ENCODE results near the gene RNF208. TPM values are rescaled to one million over a fixed set of nuclear protein-coding genes. Genes with fewer than 3 reads are reported as not detected.

Gene RNF208
- total RNA-seq, 4 donors from 2014 or later: 2.3 to 26.5 (median 7.5) TPM; not detected in 1

GRCh38 chr9:137193771-137194170 is 28.3 kb downstream of the RNF208 start:
- intact Hi-C loops (cut with DNase I; ENCODE audit: low total_unique reads) (no loop called here), in situ Hi-C loops (cut with MboI; ENCODE audit: low pct_ligation_motif_present in 1 of 4, low pct_unique_long_range_greater_than_20kb in 1 of 4, low sequenced_read_pairs in 3 of 4) (no loop called here)
- Histone ChIP-seq H3K9me3 (no peaks in the 10 kb centered on the region), H3K27ac (peak overlapping the region; percentile 82 to 90 (median 88)), H3K4me1 (peaks cover 20 to 70% (median 63%) of the 10 kb centered on the region in 4 donors), H3K4me3 (no peak overlapping the region), H3K27me3 (no peaks in the 10 kb centered on the region), H3K36me3 (no peaks in the 10 kb centered on the region)
- no peak for DNase-seq
- TF ChIP-seq POLR2A (IDR thresholded peaks at IDR 0.05) (no peak), POLR2AphosphoS5 (IDR thresholded peaks at IDR 0.05) (no peak), EP300 (IDR thresholded peaks at IDR 0.05; ENCODE audit: low read depth) (no peak), CTCF (IDR thresholded peaks at IDR 0.05) (no peak)
- WGBS, 2 donors (ENCODE audit: low coverage in 1 of 2): 80 to 87% methylated on average over 3 to 13 of the region's 14 CpGs

GRCh38 chr9:137192859-137193258 is 29.2 kb downstream of the RNF208 start:
- H3K36me3 ChIP-seq: no peaks in the 10 kb centered on the region
- TF ChIP-seq EP300 (IDR thresholded peaks at IDR 0.05; ENCODE audit: low read depth): no peak
- TF ChIP-seq CTCF (IDR thresholded peaks at IDR 0.05): no peak
- TF ChIP-seq POLR2A (IDR thresholded peaks at IDR 0.05): no peak
- no peak for TF ChIP-seq POLR2AphosphoS5 (IDR thresholded peaks at IDR 0.05)
- H3K4me1 ChIP-seq: peaks cover 20 to 63% (median 54%) of the 10 kb centered on the region in 4 donors
- intact Hi-C loops (cut with DNase I; ENCODE audit: low total_unique reads): no loop called here
- DNase-seq: no peak
- WGBS, 2 donors (ENCODE audit: low coverage in 1 of 2): 73% methylated on average over 2 of the region's 2 CpGs; no CpG with 5 or more reads in 1 of the 2 donors
- no peak overlapping the region for H3K4me3 ChIP-seq
- H3K27ac ChIP-seq: no peak overlapping the region
- in situ Hi-C loops (cut with MboI; ENCODE audit: low pct_ligation_motif_present in 1 of 4, low pct_unique_long_range_greater_than_20kb in 1 of 4, low sequenced_read_pairs in 3 of 4): no loop called here
- H3K9me3 ChIP-seq: no peaks in the 10 kb centered on the region
- H3K27me3 ChIP-seq: no peaks in the 10 kb centered on the region

GRCh38 chr9:137192448-137192780 is 29.6 kb downstream of the RNF208 start:
- H3K27me3 ChIP-seq: no peaks in the 10 kb centered on the region
- DNase-seq: no peak
- H3K36me3 ChIP-seq: no peaks in the 10 kb centered on the region
- in situ Hi-C loops (cut with MboI; ENCODE audit: low pct_ligation_motif_present in 1 of 4, low pct_unique_long_range_greater_than_20kb in 1 of 4, low sequenced_read_pairs in 3 of 4) (no loop called here), intact Hi-C loops (cut with DNase I; ENCODE audit: low total_unique reads) (no loop called here)
- H3K9me3 ChIP-seq: no peaks in the 10 kb centered on the region
- TF ChIP-seq EP300 (IDR thresholded peaks at IDR 0.05; ENCODE audit: low read depth): no peak
- TF ChIP-seq POLR2A (IDR thresholded peaks at IDR 0.05): no peak
- TF ChIP-seq POLR2AphosphoS5 (IDR thresholded peaks at IDR 0.05): peak in 1 of 3 donors; percentile 10
- no peak for TF ChIP-seq CTCF (IDR thresholded peaks at IDR 0.05)
- H3K4me1 ChIP-seq: peaks cover 20 to 63% (median 55%) of the 10 kb centered on the region in 4 donors
- WGBS, 2 donors (ENCODE audit: low coverage in 1 of 2): 73 to 86% methylated on average over 4 to 10 of the region's 10 CpGs
- H3K4me3 ChIP-seq: no peak overlapping the region
- H3K27ac ChIP-seq: no peak overlapping the region

GRCh38 chr9:137191691-137192447 is 30.2 kb downstream of the RNF208 start:
- Histone ChIP-seq H3K4me1 (peaks cover 25 to 63% (median 55%) of the 10 kb centered on the region in 4 donors), H3K27me3 (no peaks in the 10 kb centered on the region), H3K4me3 (no peak overlapping the region), H3K36me3 (no peaks in the 10 kb centered on the region), H3K27ac (no peak overlapping the region), H3K9me3 (no peaks in the 10 kb centered on the region)
- no peak for TF ChIP-seq POLR2AphosphoS5 (IDR thresholded peaks at IDR 0.05)
- no peak for TF ChIP-seq EP300 (IDR thresholded peaks at IDR 0.05; ENCODE audit: low read depth)
- no peak for TF ChIP-seq POLR2A (IDR thresholded peaks at IDR 0.05)
- TF ChIP-seq CTCF (IDR thresholded peaks at IDR 0.05): no peak
- intact Hi-C loops (cut with DNase I; ENCODE audit: low total_unique reads) (no loop called here), in situ Hi-C loops (cut with MboI; ENCODE audit: low pct_ligation_motif_present in 1 of 4, low pct_unique_long_range_greater_than_20kb in 1 of 4, low sequenced_read_pairs in 3 of 4) (no loop called here)
- DNase-seq: no peak
- 83 to 89% methylated on average over 5 to 21 of the region's 22 CpGs for WGBS, 2 donors (ENCODE audit: low coverage in 1 of 2)
